ENCODE measurements around the gene B3GNT5.
A peak's percentile ranks its signal among the peaks of the same experiment; 100 is the strongest.

Gene B3GNT5

GRCh38 chr3:183265834-183266417 lies 12.9 kb downstream of the B3GNT5 start:
- peak; percentile 95 for DNase-seq (ENCODE audit: low read depth)

DNA sequence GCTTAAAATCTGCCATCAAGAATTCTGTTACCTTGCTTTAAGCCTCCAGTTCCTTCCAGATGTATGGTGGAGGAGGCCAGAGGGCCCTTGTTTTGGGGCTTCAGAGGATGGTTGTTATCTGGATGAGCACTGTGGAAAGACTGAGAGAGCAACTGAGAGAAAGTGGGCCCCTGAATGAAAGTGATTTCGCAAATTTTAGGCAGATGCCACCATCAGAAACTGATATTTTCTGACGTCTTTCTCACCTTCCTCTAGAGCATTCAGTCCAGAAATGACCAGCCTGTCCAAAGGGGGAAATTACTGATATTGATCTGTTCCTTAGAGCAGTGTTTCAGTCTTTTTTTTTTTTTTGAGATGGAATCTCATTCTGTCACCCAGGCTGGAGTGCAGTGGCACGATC lies 13.4 kb downstream of the B3GNT5 start:
- no peak for DNase-seq (ENCODE audit: low read depth)

DNA sequence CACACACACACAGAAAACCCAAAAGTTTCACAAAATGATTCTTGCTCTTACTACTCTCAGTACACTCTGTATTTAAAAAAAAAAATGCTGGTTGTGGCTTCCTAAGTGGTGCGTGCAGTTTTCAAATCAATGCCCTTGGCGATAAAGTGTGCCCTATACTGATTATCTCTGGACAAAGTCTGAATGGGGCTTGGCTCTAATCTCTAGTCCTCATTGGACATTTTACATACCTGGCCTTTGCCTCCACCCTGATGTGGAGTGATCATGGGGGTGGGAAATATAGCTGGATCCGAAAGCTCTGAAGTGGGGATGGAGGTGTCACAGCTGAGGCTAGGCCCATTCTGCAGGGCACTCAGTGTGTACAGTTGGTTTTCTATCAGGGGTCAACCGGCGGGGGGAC lies 14.1 kb downstream of the B3GNT5 start:
- DNase-seq (ENCODE audit: low read depth): no peak

- no peak for DNase-seq (ENCODE audit: low read depth)
These were observed 15.3 kb downstream of the B3GNT5 start for GRCh38 chr3:183268366-183268765.

GRCh38 chr3:183269345-183269744 lies 16.3 kb downstream of the B3GNT5 start:
- no peak for DNase-seq (ENCODE audit: low read depth)

DNA sequence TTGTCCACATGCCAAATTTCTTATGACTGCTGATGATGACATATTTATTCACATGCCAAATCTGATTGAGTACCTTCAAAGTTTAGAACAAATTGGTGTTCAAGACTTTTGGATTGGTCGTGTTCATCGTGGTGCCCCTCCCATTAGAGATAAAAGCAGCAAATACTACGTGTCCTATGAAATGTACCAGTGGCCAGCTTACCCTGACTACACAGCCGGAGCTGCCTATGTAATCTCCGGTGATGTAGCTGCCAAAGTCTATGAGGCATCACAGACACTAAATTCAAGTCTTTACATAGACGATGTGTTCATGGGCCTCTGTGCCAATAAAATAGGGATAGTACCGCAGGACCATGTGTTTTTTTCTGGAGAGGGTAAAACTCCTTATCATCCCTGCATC lies 17.3 kb downstream of the B3GNT5 start:
- no peak for DNase-seq (ENCODE audit: low read depth)

- no peak for DNase-seq (ENCODE audit: low read depth)
These were observed 19.1 kb downstream of the B3GNT5 start for GRCh38 chr3:183272142-183272541.

DNA sequence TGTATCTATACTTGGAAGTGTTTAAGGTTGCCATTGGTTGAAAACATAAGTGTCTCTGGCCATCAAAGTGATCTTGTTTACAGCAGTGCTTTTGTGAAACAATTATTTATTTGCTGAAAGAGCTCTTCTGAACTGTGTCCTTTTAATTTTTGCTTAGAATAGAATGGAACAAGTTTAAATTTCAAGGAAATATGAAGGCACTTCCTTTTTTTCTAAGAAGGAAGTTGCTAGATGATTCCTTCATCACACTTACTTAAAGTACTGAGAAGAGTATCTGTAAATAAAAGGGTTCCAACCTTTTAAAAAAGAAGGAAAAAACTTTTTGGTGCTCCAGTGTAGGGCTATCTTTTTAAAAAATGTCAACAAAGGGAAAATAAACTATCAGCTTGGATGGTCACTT lies 19.7 kb downstream of the B3GNT5 start:
- DNase-seq (ENCODE audit: low read depth): no peak

DNA sequence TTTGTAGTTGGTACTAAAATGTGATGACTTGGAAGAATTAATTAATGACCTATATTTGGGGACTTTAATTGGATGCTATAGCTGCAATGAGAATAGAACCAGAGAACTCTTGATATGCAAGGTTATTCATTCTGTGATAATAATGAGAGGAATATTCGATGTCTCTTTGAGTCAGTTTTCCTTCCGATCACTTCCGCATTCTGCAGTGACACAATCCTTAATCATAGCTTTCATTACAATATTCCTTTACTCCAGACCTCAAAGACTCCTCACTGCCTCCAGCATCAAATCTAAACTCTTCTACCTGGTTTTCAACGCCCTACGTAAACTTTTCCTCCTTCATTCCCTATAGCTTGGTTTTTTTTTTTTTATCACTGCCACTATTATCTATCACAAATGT lies 21.6 kb downstream of the B3GNT5 start:
- peak; percentile 67 for DNase-seq (ENCODE audit: low read depth)

DNA sequence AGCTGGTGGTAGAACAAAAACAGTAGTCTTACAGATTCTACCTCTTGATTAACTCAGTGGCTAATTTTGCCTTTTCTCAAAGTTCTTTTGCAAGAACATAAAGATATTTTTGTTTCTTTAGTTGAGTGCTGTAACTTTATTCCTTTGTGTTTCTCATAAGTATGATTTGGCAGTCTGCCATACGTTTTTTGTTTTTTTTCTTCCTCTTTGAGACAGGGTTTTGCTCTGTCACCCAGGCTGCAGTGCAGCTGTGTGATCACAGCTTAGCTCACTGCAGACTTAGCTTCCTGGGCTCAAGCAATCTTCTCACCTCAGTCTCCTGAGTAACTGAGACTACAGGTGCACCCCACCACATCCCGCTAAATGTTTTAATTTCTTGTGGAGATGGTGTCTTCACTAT lies 22.4 kb downstream of the B3GNT5 start:
- peak; percentile 90 for DNase-seq (ENCODE audit: low read depth)

GRCh38 chr3:183275937-183276336 lies 22.9 kb downstream of the B3GNT5 start:
- no peak for DNase-seq (ENCODE audit: low read depth)

DNA sequence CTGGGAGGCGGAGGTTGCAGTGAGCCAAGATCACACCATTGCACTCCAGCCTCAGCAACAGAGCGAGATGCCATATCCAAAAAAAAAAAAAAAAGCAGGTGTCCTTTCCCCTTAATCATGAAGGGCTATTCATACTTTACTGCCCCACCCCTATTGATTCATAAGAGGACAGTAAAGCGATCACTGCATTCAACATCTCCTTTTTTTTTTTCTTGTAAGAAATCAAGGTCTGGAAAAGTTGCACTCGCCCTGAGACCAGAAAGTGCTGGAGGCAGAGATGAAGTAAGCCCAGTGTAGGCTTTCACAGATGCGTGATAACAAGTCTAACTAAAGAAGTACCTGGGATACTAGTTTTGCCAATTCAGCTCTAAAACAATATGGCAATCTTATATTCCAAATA lies 24.2 kb downstream of the B3GNT5 start:
- DNase-seq (ENCODE audit: low read depth): no peak

DNA sequence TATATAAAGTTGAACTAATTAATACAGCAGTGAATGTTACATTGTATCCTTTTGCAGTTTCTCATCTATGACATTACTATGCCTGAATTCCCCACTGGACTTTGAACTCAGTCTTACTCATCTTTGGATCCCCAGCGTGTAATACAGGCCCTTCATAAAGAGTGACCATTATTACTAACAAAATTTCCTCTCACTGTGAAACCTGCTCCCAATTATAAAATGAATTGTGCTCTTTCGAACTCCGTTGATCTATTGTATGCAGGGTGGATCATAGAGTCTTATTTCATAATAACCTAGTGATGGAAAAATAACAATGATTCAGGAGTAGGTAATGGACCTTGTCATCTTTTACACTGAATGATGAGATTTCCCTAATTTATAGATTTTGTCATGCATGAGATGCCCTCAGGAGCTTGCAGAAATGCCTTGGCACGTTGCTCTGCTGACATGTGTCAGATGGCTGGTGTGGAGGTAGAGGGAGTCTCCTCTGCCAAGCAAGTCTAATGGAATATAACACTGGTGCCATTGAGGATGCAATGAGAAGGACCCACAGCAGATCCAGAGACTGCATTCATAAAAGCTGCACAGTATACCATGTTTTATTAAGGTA lies 25.5 kb downstream of the B3GNT5 start:
- DNase-seq (ENCODE audit: low read depth): no peak

- no peak for DNase-seq (ENCODE audit: low read depth)
These were observed 26.3 kb downstream of the B3GNT5 start for GRCh38 chr3:183279371-183279770.

- no peak for DNase-seq (ENCODE audit: low read depth)
These were observed 28.2 kb downstream of the B3GNT5 start for GRCh38 chr3:183281126-183281797.

- peak; percentile 74 for DNase-seq (ENCODE audit: low read depth)
These were observed 30.8 kb downstream of the B3GNT5 start for GRCh38 chr3:183283886-183284285.

GRCh38 chr3:183284570-183284969 lies 31.5 kb downstream of the B3GNT5 start:
- DNase-seq (ENCODE audit: low read depth): no peak

DNA sequence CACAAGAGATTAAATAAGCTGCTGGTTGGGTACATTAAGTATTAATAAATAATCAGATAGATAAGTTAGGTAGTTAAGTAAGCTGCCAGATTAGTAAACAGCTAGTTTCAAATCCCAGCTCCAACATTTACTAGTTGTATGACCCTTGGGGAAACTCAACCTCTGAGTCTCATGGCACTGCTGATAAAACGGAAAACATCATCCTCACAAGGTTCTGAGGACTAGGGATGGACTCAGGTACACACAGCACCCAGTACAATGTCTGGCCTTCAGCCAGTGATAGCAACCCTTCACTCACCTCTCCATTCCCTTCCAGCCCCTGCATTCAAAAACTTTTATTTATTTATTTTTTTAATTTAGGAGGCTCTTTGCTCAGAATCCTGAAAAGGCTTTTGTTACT lies 32.3 kb downstream of the B3GNT5 start:
- DNase-seq (ENCODE audit: low read depth): no peak

- DNase-seq (ENCODE audit: low read depth): peak; percentile 99
These were observed 32.9 kb downstream of the B3GNT5 start for GRCh38 chr3:183285828-183286457.

DNA sequence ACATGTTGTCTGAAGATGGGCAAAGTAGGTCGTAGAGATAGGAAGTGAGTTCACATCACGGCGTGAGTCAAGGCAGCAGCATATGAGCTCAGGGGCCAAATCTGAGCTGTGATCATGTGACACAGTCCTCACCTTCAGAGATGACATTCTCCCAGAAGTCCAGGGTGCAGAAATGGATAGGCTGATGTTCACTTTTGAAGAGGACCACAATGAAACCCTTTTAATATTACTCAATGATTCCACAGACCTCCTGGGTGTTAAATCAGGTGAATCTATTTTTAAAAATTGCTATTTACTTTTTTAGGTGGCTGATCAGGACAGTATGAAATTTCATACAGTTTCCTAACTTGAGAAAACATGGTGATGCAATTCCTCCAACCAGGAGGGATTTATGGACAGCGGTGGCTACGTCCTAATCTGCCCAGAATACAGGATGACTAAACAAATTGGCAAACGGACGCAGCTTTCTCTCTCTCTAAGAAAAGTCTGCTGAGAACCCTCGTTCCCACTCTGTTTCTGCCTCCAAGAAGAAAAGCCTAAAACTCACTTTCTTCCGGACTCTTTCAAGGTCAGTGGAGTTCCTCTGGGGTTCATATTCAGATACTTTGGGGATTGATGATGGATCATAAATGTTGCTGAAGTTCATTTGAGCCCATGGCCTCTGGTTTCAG lies 34.4 kb downstream of the B3GNT5 start:
- peak; percentile 98 for DNase-seq (ENCODE audit: low read depth)

- DNase-seq (ENCODE audit: low read depth): no peak
These were observed 35.1 kb downstream of the B3GNT5 start for GRCh38 chr3:183288117-183288516.

DNA sequence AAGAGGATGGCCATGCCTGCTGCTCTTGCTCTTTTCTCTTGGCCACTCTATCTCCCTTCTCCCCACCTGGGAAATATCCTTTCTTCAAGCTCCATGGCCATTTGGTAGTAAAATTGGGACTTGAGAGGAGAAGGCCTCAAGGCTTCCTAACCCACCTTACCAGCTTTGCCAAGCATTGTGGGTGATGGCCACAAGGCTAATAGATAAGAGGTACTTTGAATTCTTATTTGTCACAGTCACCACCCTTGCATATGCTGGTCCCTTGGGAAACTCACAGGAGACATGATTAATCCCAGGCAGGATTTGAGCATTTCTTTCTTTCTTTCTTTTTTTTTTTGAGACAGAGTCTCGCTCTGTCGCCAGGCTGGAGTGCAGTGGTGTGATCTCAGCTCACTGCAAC lies 37.2 kb downstream of the B3GNT5 start:
- no peak for DNase-seq (ENCODE audit: low read depth)

Data from iris pigment epithelial cell (primary cell).